ENCODE data around the gene LYPD6. TPM values are rescaled to one million over a fixed set of nuclear protein-coding genes. Genes with fewer than 3 reads are reported as not detected.

The LYPD6 gene
- total and polyA plus RNA-seq, 2 experiments from 2014 or later: 4.9 to 12.4 TPM

- Mint-ChIP-seq H3K36me3 (ENCODE audit: low read depth) (peaks cover 22% of the 10 kb centered on the region), H3K4me3 (no peak overlapping the region), H3K27ac (no peak overlapping the region; the same call in 1 of the 2 replicates), H3K9me3 (peaks cover 7% of the 10 kb centered on the region; the same call in 2 of the 3 replicates), H3K27me3 (ENCODE audit: insufficient read depth, low read depth, poor library complexity) (no peaks in the 10 kb centered on the region), H3K4me1 (peaks cover 24% of the 10 kb centered on the region)
- Histone ChIP-seq H4K20me1 (replicated peaks; ENCODE audit: insufficient read depth) (no peaks in the 10 kb centered on the region; the same call in 1 of the 2 replicates), H3K27ac (ENCODE audit: low read depth) (no peak overlapping the region; the same call in 1 of the 2 replicates), H3K79me2 (replicated peaks; ENCODE audit: insufficient read depth) (peaks cover 4% of the 10 kb centered on the region), H3K36me3 (ENCODE audit: insufficient read depth) (no peaks in the 10 kb centered on the region), H3K4me3 (no peak overlapping the region), H3F3A (replicated peaks; ENCODE audit: low read depth) (no peaks in the 10 kb centered on the region), H3K27me3 (ENCODE audit: insufficient read depth) (no peaks in the 10 kb centered on the region), H3K4me1 (ENCODE audit: insufficient read depth) (peaks cover 28% of the 10 kb centered on the region), H3K4me2 (peak overlapping the region; percentile 28; the same call in 1 of the 2 replicates), H2AFZ (no peak overlapping the region), H3K9me2 (ENCODE audit: insufficient read depth) (peaks cover 15% of the 10 kb centered on the region; the same call in 1 of the 2 replicates)
- DNase-seq (ENCODE audit: low spot score) (no peak), ATAC-seq (peak; percentile 65)
- no peak for TF ChIP-seq ZNF114 (CRISPR knock-in tag; IDR thresholded peaks at IDR 0.05)
- no peak for TF ChIP-seq JUNB (IDR thresholded peaks at IDR 0.05; ENCODE audit: unreplicated experiment)
- no peak for TF ChIP-seq EZH2 (IDR thresholded peaks at IDR 0.05; ENCODE audit: low read depth, unreplicated experiment)
- no peak for TF ChIP-seq EZH2phosphoT487 (IDR thresholded peaks at IDR 0.05; ENCODE audit: unreplicated experiment)
- no peak for TF ChIP-seq REST (IDR thresholded peaks at IDR 0.05; ENCODE audit: unreplicated experiment)
- TF ChIP-seq STAT1 (IDR thresholded peaks at IDR 0.05; ENCODE audit: unreplicated experiment): no peak
- no peak for TF ChIP-seq CTCF (conservative IDR thresholded peaks at IDR 0.05; ENCODE audit: low read depth in 2 of 2)
- TF ChIP-seq POLR2AphosphoS5 (IDR thresholded peaks at IDR 0.05; ENCODE audit: low read depth): no peak
- TF ChIP-seq ZNF462 (CRISPR knock-in tag; IDR thresholded peaks at IDR 0.05): no peak
These were observed 35.7 kb downstream of the LYPD6 start for GRCh38 chr2:149365931-149366583.

All from GM23338 (cell line).